GM18505 (cell line): ENCODE measurements around the gene DIS3L2.

Source experiments
- ATAC-seq: cut with Tn5 transposase; IDR thresholded peaks from one replicate; pipeline ENCODE4 v1.9.1; 2021; ENCODE audit not compliant: unreplicated experiment
- POLR2A ChIP-seq: IDR thresholded peaks from 4 replicates; pipeline ENCODE4 v1.6.1; 2011; ENCODE audit warnings: borderline replicate concordance; ENCODE audit not compliant: insufficient read depth, insufficient read length; ENCODE audit errors: extremely low read depth

Gene DIS3L2

DNA sequence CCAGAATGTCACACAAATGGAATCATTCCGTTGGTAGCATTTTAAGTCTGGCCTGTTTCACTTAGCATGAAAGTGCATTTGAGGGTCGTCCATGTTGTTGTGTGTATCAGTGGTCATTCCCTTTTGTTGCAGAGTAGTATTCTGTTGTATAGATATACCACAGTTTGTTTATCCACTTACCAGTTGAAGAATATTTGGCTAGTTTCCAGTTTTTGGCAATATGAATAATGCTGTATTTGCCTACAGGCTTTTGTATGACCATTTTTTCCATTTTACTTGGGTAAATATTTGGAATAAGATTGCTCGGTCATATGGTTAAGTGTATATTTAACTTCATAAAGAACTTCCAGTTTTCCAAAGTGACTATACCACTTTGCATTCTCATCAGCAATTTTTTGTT lies 317.0 kb downstream of the DIS3L2 start:
- no peak for ATAC-seq
- TF ChIP-seq POLR2A, result no peak

- TF ChIP-seq POLR2A, result no peak
- no peak for ATAC-seq
Measured at GRCh38 chr2:232280341-232280740, 318.8 kb downstream of the DIS3L2 start.

GRCh38 chr2:232281858-232282507 lies 320.5 kb downstream of the DIS3L2 start:
- ATAC-seq, result no peak
- TF ChIP-seq POLR2A, result no peak

- TF ChIP-seq POLR2A, result no peak
- no peak for ATAC-seq
Measured at GRCh38 chr2:232282508-232283055, 321.1 kb downstream of the DIS3L2 start.

DNA sequence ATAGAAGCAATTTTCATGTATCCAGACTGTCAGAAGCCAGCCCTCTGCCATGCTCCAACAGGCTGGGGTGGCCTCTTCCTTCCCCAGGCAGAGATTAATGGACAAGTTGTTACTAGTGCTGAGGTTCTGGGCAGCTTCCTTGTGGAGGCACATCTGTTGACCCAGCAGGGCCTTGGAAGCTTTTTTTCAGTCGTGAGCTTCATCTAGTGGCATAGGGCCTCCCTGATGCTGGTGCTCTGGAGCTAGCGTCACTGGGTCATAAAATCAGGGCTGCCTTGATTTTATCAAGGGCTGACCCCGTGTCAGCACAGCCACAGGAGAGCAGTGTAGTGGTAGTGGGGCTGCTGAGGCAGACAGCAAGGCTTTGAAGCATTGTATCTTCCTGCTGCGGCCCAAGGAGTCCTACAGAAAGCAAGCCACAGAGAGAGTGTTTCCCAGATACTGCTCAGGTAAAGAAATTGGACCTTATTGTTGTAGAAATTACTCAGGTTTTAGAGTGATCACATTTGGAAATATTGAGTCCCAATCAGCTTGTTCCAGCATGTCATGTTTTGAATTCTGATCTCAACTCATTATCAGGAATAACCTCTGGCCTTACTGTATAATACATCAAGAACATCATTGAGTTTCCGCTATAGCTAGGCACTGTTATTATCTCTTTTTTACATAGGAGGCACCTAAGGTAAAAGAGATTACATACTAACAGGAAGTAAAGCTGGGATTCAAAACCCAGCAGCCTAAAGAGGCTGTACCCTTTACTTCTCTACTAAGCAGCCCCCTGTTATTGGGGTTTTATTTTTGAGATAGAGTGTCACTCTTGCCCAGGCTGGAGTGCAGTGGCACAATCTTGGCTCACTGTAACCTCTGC lies 324.7 kb downstream of the DIS3L2 start:
- no peak for TF ChIP-seq POLR2A

GRCh38 chr2:232287316-232287715 lies 325.8 kb downstream of the DIS3L2 start:
- no peak for TF ChIP-seq POLR2A

More for the DNA sequence above, 324.7 kb downstream of the DIS3L2 start:
- no peak for ATAC-seq

DNA sequence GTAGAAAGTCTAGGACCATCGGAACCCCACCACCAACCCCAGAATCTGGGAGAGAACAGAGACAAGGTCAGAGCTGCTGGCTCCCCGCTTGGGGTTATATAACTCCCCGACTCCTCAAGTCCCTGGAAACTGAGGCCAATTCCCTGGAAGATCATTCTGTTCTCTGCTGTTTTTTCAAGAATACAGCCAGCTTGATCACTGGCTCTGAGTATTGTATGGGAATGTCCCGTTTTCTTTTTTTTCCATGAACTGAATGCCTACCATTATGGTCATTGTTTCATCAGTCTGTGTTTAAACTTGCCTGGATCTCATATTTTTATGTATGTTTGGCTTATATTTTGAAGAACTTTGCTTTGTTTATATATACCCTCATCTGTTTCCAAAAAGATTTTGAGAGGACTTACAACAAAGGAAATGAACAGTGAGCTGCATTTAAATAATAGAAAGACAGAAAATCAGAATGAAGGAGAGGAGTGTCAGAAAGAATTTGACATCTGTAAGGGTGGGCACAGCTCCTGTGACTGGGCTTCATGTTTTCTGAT lies 327.0 kb downstream of the DIS3L2 start:
- no peak for ATAC-seq
- no peak for TF ChIP-seq POLR2A

More at GRCh38 chr2:232287316-232287715, 325.8 kb downstream of the DIS3L2 start:
- ATAC-seq, result no peak

- no peak for ATAC-seq
- TF ChIP-seq POLR2A, result no peak
Measured at GRCh38 chr2:232290668-232291067, 329.2 kb downstream of the DIS3L2 start.

DNA sequence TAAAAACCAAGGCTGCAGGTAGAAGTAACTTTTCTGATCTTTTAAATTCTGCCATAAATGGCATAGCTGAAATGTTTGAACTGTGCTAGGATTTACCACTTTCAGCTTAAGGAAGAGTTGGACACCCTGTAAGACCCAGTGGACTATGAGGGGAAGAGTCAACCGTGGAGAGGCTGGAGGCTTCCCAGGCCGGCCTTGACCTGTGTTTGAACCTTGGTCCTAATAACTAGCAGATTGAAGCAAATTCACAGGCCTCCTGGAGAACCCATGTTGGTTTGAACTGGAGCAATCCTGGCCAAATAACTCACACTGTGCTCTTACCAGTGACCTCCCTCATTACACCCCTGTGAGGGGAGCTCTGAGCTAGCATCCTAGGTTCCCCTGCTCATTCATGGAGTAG lies 329.8 kb downstream of the DIS3L2 start:
- TF ChIP-seq POLR2A, result no peak
- no peak for ATAC-seq

GRCh38 chr2:232292395-232293154 lies 331.1 kb downstream of the DIS3L2 start:
- TF ChIP-seq POLR2A, result no peak
- ATAC-seq, result no peak

DNA sequence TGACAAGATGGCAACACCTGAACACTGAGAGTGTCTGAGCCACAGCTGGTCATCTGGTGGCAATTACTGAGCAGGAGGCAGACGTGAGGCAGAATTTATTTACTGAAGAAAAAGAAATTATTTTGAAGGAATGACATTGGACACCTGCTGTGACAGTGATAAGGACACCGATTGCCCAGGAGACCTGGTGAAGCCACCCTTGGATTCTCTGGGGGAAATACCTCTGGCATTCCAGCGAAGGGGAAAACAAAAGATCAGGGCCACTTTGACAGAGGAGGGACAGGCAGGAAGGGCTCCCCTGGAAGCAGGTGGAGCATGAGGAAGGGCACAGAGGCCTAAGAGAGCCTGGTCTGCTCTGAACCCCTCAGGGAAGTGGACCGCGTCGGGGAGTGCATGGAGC lies 331.7 kb downstream of the DIS3L2 start:
- TF ChIP-seq POLR2A, result no peak
- no peak for ATAC-seq

DNA sequence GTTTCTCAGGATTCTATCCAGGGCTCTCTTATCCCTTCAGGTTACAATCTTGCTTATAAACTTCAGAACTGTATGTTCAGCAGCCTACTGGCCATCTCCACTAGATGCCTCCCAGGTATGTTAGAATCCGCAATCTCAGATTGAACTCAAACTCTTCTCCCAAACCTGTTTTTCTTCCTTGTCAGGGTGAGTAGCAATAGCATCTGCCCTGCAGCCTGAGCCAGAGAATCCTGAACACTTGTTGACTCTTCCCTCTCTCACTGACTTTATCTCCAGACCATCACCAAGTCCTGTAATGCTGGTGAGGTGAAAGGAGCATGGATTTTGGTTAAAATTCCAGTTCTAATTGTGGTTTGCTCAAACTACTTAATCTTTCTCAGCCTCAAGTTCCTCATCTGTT lies 334.5 kb downstream of the DIS3L2 start:
- no peak for TF ChIP-seq POLR2A
- no peak for ATAC-seq
